HG03280 (cell line): ENCODE measurements around the gene GSK3A.

ENCODE experiments used
- ATAC-seq: cut with Tn5 transposase; IDR thresholded peaks from one replicate; pipeline ENCODE4 v1.9.1; 2021; ENCODE audit warnings: mild to moderate bottlenecking, moderate library complexity; ENCODE audit not compliant: unreplicated experiment

The GSK3A gene

GRCh38 chr19:42281146-42281826 is 38.9 kb upstream of the GSK3A start:
- ATAC-seq = no peak

GRCh38 chr19:42280815-42281145 is 38.4 kb upstream of the GSK3A start:
- no peak for ATAC-seq

DNA sequence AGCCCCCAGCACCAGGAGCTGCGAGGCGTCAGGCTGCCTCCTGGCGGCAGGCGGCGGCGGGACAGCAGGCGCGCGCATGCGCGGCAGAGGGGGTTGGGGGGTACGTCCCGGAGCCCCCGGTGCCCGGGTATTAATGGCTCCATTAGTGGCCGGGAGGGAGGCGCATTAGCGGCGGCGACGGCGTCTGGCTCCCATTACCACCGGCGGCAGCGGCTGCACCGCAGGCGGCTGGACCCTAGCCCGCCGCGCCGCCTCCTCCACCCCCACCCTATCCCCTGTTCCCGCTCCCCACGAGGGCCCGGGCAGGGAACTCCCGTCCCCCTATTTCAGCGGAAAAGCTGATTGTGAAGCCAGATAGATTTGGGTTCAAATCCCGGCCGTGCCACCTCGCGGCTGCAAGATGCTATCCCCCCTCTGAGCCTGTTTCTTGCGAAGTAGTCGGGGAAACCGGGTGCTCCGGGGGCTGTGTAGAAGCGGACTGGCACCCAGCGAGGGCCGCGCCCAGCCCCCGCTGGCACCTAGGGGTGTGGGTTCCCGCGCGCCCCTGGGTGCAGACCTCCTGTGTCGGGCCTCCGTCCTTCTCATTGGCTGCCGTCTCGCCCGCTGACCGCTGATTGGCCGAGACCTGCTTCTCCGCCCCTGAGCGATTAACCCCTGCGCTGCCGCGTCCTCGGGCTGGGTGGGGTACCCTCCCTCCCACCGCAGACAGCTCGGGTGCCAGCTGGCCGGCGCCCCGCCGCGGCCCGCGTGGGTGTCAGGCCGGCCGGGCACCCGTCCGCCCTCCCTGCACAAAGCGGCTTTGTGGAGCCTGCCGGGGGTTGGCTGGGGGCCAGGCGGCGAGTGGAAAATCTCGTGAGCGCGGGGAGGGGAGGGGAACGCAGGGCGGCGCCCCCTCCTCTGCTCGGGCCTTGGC is 37.8 kb upstream of the GSK3A start:
- peak; percentile 29 for ATAC-seq

DNA sequence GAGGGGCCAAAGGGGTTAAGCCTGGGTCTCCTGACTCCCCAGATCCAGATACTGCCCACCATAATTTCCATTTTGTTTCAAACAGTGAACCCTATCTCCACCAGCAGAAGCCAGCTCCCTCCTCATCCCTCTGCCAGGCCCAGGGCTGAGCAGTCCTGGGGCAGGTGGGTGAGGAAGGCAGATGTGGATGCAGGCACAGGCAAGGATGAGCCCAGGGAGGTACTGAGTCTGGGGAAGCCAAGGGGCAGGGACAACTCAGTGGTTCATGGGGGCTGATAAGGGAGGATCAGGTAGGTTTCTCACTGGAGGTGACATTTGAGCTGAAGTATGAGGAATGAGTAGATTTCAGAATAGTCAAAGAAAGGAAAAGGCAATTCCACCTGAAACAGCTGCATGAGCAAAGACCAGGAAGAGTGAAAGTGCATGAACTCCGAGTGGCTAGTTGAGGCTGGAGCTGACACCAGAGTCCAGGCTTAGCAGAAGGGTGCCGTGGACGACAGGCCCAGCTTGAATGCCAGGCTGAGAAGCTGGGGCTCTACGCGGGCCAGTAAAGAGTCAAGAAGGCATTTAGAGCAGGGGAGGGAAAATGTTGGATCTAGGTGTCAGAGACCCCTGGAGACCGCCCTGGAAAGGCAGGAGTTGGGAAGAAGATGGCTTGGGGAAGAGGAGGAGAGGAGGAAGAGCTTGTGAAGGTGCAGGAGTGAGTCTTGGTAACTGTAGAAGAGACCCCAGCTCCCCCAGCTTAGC is 36.9 kb upstream of the GSK3A start:
- ATAC-seq = no peak

- ATAC-seq = no peak
Observed at GRCh38 chr19:42278452-42279154, 36.2 kb upstream of the GSK3A start.

- ATAC-seq = no peak
Observed at GRCh38 chr19:42277821-42278451, 35.5 kb upstream of the GSK3A start.

- ATAC-seq = no peak
Observed at GRCh38 chr19:42276821-42277220, 34.4 kb upstream of the GSK3A start.

- ATAC-seq = no peak
Observed at GRCh38 chr19:42276284-42276683, 33.9 kb upstream of the GSK3A start.

- ATAC-seq = no peak
Observed at GRCh38 chr19:42275517-42275916, 33.1 kb upstream of the GSK3A start.

DNA sequence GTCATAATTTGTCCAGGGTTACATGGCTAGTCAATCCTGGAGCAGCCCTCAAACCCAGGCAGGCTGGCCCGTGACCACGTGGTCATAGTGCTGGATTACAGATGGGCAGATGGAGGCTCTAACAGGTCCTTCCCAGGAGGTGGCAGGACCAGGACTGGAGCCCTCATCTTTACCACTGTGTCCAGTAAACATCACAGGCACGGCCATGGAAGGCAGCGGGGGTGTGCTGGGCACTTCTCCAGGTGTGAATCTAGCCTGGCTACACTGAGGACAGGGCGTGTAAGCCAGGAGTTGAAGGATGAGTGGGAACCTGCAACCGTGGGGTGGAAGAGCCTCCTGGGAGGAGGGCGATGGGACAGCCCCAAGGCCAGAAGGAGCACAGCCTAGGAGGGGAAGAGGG is 32.7 kb upstream of the GSK3A start:
- ATAC-seq = no peak

GRCh38 chr19:42274065-42274682 is 31.8 kb upstream of the GSK3A start:
- ATAC-seq = no peak

DNA sequence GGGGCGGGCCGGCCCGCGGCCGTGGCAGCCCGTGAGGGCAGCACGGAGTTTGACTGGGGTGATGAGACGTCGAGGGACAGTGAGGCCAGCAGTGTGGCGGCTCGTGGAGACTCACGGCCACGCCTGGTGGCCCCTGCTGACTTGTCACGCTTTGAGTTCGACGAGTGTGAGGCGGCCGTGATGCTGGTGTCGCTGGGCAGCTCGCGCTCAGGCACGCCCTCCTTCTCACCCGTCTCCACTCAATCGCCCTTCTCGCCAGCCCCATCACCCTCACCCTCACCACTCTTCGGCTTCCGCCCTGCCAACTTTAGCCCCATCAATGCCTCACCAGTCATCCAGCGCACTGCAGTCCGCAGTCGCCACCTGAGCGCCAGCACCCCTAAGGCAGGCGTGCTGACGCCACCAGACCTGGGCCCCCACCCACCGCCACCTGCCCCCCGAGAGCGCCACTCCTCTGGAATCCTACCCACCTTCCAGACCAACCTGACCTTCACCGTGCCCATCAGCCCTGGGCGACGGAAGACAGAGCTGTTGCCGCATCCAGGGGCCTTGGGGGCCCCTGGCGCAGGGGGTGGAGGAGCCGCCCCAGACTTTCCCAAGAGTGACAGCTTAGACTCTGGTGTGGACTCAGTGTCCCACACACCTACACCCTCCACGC is 31.1 kb upstream of the GSK3A start:
- ATAC-seq = no peak

- no peak for ATAC-seq
Observed at GRCh38 chr19:42272989-42273406, 30.6 kb upstream of the GSK3A start.

GRCh38 chr19:42272535-42272897 is 30.1 kb upstream of the GSK3A start:
- no peak for ATAC-seq

DNA sequence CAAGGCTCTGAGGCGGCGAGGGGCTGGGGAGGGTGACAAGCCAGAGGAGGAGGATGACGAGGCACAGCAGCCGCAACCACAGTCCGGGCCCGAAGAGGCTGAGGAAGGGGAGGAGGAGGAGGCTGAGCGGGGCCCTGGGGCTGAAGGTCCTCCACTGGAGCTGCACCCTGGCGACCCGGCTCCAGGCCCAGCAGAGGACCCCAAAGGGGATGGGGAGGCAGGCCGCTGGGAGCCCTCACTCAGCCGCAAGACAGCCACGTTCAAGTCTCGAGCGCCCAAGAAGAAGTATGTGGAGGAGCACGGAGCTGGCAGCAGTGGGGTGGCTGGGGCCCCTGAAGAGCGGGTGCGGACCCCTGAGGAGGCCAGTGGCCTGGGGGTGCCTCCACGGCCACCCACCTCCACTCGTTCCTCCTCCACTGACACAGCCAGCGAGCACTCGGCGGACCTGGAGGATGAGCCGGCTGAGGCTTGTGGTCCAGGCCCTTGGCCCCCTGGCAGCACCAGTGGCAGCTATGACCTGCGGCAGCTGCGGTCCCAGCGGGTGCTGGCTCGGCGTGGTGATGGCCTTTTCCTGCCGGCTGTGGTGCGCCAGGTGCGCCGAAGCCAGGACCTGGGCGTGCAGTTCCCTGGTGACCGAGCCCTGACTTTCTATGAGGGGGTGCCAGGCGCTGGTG is 29.6 kb upstream of the GSK3A start:
- no peak for ATAC-seq

GRCh38 chr19:42271045-42271419 is 28.6 kb upstream of the GSK3A start:
- ATAC-seq = no peak

DNA sequence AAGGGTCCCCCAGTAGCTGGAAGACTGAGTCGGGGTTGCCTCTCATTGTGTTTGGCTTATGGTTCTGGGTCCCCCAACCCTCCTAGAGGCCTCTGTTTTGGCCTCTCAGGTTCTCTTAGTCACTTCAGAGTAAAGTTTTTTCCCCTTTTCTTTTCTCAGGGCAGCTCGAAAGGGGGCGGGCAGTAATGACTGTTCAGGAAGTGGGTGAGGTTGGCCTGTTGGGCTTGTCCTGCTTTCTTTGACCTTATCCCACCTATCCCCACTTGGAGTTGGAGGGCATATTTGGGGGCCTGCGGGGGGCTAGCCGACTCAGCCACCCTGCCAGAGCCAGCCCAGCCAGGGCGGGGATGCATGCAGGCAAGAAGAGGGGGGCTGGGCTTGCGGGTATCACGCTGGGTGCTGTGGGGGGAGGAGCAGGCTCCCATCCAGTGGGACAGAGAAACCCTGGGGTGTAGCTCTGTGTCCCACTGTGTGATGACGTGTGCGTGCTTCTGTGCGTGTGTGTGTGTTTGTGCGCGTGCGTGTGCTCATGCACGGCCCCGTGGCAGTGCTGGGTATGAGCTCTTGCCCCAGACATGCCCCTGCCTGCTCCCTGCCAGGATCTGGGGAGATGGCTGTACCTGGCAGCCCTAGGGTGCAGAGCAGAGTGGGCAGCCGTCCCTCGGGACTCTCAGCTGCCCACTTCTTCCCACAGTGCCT is 28.1 kb upstream of the GSK3A start:
- ATAC-seq = no peak

GRCh38 chr19:42269478-42270345 is 27.3 kb upstream of the GSK3A start:
- no peak for ATAC-seq
